Vagina (tissue), 2 donors: ENCODE measurements around the gene PHC2. TPM values are rescaled to one million over a fixed set of nuclear protein-coding genes. Genes with fewer than 3 reads are reported as not detected.

Experiments
- DNase-seq, 2 donors: peaks; one replicate each; pipeline ENCODE4 v3.0.0-alpha.2; 2017; ENCODE audit errors: extremely low spot score in 2 of 2
- H3K27ac ChIP-seq: fragments of 200-600 bp; sonication (generic); one replicate; pipeline ENCODE4 v1.5.1; 2019
- H3K27me3 ChIP-seq: fragments of 200-600 bp; sonication (generic); one replicate; pipeline ENCODE4 v1.5.1; 2019
- H3K36me3 ChIP-seq, 2 donors: fragments of 200-600 bp; sonication (generic); one replicate each; pipeline ENCODE4 v1.5.1; 2017 to 2019
- H3K4me1 ChIP-seq: fragments of 200-600 bp; sonication (generic); one replicate; pipeline ENCODE4 v1.5.1; 2019
- H3K4me3 ChIP-seq, 2 donors: fragments of 200-600 bp; sonication (generic); 1 replicate in 1 of 2; 2 replicates in 1 of 2; pipeline ENCODE4 v1.5.1; 2016 to 2019
- H3K9me3 ChIP-seq: fragments of 200-600 bp; sonication (generic); one replicate; pipeline ENCODE4 v1.5.1; 2019
- CTCF ChIP-seq, 3 experiments: fragments of 450-650 bp in 2 of 3; fragments of 200-600 bp in 1 of 3; sonication (generic) in 1 of 3; IDR thresholded peaks; one replicate each; pipeline ENCODE4 v1.5.1; 2017 to 2019; ENCODE audit warnings: antibody characterized with exemption in 3 of 3, mild to moderate bottlenecking in 2 of 3, moderate library complexity in 2 of 3
- POLR2A ChIP-seq, 2 donors: fragments of 450-650 bp; IDR thresholded peaks; one replicate each; pipeline ENCODE4 v1.6.1; 2017; ENCODE audit warnings: antibody characterized with exemption in 2 of 2, mild to moderate bottlenecking in 2 of 2, moderate library complexity in 2 of 2
- POLR2AphosphoS5 ChIP-seq, 2 donors: sonication (generic); formaldehyde crosslinking; IDR thresholded peaks; one replicate each; pipeline ENCODE4 v1.9.0; 2017; ENCODE audit warnings: antibody characterized with exemption in 2 of 2, mild to moderate bottlenecking in 2 of 2, low read depth in 1 of 2; ENCODE audit not compliant: insufficient read depth in 1 of 2
- intact Hi-C: fragments of 100-400 bp; cut with DNase I; formaldehyde crosslinking; loops from one replicate; pipeline ENCODE4 v1.15.1; 2023
- total RNA-seq: library from RNA; depleted of rRNA; stranded (reverse); fragments of >200 nt; gene quantifications from one replicate; pipeline ENCODE4 v1.2.3, GENCODE V29; 2016

The PHC2 gene
- total RNA-seq, 1 donor from 2014 or later, result 97.2 TPM

GRCh38 chr1:33438364-33439160, 7.7 kb upstream of the PHC2 start:
- peaks cover 17% of the 10 kb centered on the region for H3K4me1 ChIP-seq
- H3K27me3 ChIP-seq, result no peaks in the 10 kb centered on the region
- H3K36me3 ChIP-seq, result no peaks in the 10 kb centered on the region
- no peak overlapping the region for H3K27ac ChIP-seq
- H3K4me3 ChIP-seq, result no peak overlapping the region
- intact Hi-C loops, result no loop called here
- no peak for DNase-seq
- TF ChIP-seq POLR2AphosphoS5 (IDR thresholded peaks at IDR 0.05; ENCODE audit: insufficient read depth in 1 of 2, low read depth in 1 of 2), result no peak
- no peaks in the 10 kb centered on the region for H3K9me3 ChIP-seq

DNA sequence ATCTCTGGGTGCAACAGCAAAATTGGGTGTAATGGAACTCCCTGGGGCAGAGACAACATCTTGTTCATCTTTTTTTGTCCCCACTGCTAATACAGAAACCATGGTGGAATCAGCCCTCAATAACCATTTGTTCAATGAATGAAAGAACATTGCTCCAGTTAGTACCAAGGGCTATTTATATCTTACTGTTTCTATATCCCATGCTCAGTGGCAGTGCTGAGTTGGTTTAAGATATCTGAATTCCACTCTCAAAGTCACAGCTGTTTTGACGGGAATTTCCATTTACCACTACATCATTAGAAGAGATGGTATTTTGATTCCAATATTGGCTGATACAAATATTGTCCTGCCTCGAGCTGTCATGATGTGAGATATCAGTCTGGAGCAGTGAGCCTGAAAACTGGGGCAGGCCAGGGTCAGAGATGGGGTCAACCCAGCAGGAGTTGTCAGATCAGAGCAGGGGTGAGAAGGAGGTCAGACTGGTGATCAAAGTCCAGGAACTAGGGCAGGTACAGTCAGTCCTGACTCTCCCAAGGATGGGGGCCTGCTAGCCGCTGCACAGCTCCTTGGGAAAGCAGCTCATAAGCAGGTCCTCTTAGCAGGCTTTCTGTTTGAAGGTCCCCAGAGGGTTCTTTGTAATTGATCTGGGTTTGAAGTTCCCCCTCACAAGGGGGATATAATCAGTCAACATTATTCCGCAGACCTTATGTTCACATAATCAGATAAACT, 5.8 kb upstream of the PHC2 start:
- H3K27me3 ChIP-seq, result no peaks in the 10 kb centered on the region
- DNase-seq, result no peak
- TF ChIP-seq POLR2A (IDR thresholded peaks at IDR 0.05), result no peak
- no peak for TF ChIP-seq POLR2AphosphoS5 (IDR thresholded peaks at IDR 0.05; ENCODE audit: insufficient read depth in 1 of 2, low read depth in 1 of 2)
- TF ChIP-seq CTCF (IDR thresholded peaks at IDR 0.05), result no peak
- no peaks in the 10 kb centered on the region for H3K36me3 ChIP-seq
- no peaks in the 10 kb centered on the region for H3K9me3 ChIP-seq
- intact Hi-C loops, result no loop called here
- H3K27ac ChIP-seq, result no peak overlapping the region
- no peak overlapping the region for H3K4me3 ChIP-seq
- H3K4me1 ChIP-seq, result peaks cover 26% of the 10 kb centered on the region

DNA sequence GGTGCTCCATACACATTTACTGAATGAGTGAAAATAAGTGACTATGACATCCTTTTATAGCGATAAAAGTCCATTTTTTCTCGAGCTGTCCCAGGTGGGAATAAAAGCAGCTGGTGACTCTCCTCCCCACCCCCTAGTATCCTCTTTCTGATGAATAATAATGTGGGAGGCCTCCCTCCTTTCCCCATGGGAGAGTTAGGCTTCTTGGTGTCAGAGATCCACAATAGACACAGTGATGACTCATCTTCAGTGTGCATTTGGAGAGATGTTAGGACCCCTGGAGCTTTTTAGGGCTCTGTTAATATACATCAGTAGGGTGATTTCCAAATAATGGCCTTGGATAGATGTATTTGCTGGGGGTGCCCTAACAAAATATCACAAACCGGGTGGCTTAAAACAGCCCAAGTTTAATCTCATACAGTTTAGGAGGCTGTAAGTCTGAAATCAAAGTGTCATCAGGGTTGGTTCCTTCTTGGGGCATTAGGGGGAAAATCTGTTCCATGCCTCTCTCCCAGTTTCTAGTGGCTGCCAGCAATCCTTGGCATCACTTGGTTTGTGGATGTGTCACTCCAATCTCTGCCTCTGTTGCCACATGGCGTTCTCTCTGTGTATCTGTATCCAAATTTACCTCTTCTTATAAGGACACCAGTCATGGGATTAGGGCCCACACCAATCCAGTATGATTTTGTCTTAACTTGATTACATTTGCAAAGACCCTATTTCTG, 4.4 kb upstream of the PHC2 start:
- H3K27ac ChIP-seq, result no peak overlapping the region

DNA sequence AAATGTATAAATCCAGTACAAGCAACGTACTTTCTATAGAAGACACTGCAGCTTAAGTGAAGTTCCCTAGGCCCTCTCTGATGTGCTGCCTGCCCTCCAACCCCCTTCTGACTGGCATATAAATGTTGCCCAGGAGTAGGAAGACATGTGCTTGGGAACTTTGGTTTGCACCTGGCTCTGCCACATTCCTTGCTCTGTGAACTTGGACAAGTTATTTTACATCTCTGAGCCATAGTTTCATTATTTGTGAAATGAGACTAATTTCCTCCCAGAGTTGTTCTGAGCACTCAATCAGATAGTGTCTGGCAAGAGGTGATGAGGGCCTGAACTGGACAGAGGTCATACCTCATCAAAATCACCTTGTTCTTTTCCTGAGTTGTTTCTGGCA, 3.5 kb upstream of the PHC2 start:
- peaks cover 35% of the 10 kb centered on the region for H3K4me1 ChIP-seq
- no peak for TF ChIP-seq POLR2A (IDR thresholded peaks at IDR 0.05)
- TF ChIP-seq POLR2AphosphoS5 (IDR thresholded peaks at IDR 0.05; ENCODE audit: insufficient read depth in 1 of 2, low read depth in 1 of 2), result no peak
- no peak for TF ChIP-seq CTCF (IDR thresholded peaks at IDR 0.05)
- intact Hi-C loops, result no loop called here
- no peaks in the 10 kb centered on the region for H3K27me3 ChIP-seq
- DNase-seq, result no peak
- no peaks in the 10 kb centered on the region for H3K9me3 ChIP-seq
- peak overlapping the region; percentile 53 for H3K27ac ChIP-seq
- no peaks in the 10 kb centered on the region for H3K36me3 ChIP-seq
- no peak overlapping the region for H3K4me3 ChIP-seq

More for the DNA sequence above, 4.4 kb upstream of the PHC2 start:
- Histone ChIP-seq H3K36me3 (no peaks in the 10 kb centered on the region), H3K27me3 (no peaks in the 10 kb centered on the region), H3K9me3 (no peaks in the 10 kb centered on the region), H3K4me1 (peaks cover 26% of the 10 kb centered on the region), H3K4me3 (no peak overlapping the region)
- TF ChIP-seq POLR2AphosphoS5 (IDR thresholded peaks at IDR 0.05; ENCODE audit: insufficient read depth in 1 of 2, low read depth in 1 of 2) (no peak), CTCF (IDR thresholded peaks at IDR 0.05) (no peak), POLR2A (IDR thresholded peaks at IDR 0.05) (no peak)
- intact Hi-C loops, result no loop called here
- DNase-seq, result no peak

DNA sequence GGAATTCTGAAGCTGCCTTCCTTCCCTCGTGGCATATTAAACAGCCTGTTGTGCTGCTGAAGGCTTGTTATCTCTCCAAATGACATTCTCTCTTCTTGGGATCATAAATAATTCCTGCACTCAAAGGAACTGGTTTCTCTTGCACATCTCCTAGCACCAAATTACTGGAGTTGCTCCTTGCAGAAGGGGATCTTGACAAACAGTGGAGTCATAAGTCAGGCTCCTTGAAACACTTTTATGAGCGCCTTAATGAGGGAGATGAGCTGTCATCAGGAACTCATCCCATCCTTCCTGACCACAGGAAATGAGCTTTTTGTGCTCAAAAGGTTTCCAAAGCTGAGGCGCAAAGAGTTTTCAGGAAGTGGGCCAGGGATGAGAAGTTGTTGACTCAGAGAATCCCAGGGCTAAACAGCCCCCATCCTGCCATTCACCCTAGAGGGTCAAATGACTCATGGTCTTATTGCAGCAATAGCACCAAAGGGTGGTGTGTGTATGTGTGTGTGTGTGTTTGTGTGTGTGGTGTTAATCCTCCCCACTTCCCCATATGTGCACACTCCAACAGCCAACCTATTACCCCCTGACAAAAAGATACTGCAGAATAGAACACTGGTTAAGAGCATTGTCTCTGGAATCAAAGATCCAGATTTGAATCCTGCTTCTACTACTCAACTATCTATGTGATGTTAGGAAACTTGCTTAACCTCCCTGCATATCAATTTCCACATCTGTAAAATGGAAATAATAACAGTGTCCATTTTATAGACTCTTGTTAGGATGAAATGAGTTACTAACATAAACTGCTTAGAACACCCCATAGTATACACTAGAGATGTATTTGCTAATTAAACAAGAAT, 2.8 kb upstream of the PHC2 start:
- TF ChIP-seq POLR2AphosphoS5 (IDR thresholded peaks at IDR 0.05; ENCODE audit: insufficient read depth in 1 of 2, low read depth in 1 of 2) (peak; percentile 59 to 82), CTCF (IDR thresholded peaks at IDR 0.05) (peak in 1 of 3 experiments; percentile 6), POLR2A (IDR thresholded peaks at IDR 0.05) (no peak)
- H3K9me3 ChIP-seq, result no peaks in the 10 kb centered on the region
- no peaks in the 10 kb centered on the region for H3K36me3 ChIP-seq
- no peaks in the 10 kb centered on the region for H3K27me3 ChIP-seq
- H3K4me1 ChIP-seq, result peaks cover 38% of the 10 kb centered on the region
- intact Hi-C loops, result no loop called here
- H3K27ac ChIP-seq, result peak overlapping the region; percentile 53
- no peak overlapping the region for H3K4me3 ChIP-seq
- peak in 1 of 2 donors; percentile 98 for DNase-seq
